ENCODE results near the gene ZSCAN5B.
A peak's percentile ranks its signal among the peaks of the same experiment; 100 is the strongest.
"Not testable (repeated sequence)": the region's sequence is repeated elsewhere in the genome, so short reads cannot be mapped to it uniquely, and the experiment has no call there.

The ZSCAN5B gene, protein sequence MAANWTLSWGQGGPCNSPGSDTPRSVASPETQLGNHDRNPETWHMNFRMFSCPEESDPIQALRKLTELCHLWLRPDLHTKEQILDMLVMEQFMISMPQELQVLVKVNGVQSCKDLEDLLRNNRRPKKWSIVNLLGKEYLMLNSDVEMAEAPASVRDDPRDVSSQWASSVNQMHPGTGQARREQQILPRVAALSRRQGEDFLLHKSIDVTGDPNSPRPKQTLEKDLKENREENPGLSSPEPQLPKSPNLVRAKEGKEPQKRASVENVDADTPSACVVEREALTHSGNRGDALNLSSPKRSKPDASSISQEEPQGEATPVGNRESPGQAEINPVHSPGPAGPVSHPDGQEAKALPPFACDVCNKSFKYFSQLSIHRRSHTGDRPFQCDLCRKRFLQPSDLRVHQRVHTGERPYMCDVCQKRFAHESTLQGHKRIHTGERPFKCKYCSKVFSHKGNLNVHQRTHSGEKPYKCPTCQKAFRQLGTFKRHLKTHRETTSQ

GRCh38 chr19:56197646-56198045 lies at the start of gene ZSCAN5B:
Gene ZSCAN5B (minus strand): TSS chr19:56197783. CDS start chr19:56193052, 4,731 bp downstream.
- H3K27ac Mint-ChIP-seq; H3K36me3 Mint-ChIP-seq (ENCODE audit: low read depth); DNase-seq; H3K27me3 Mint-ChIP-seq; H3K4me3 Mint-ChIP-seq; H3K9me3 Mint-ChIP-seq; H3K4me1 Mint-ChIP-seq (ENCODE audit: low read depth): not testable (repeated sequence)

- not testable (repeated sequence) for H3K4me1 Mint-ChIP-seq (ENCODE audit: low read depth); H3K27me3 Mint-ChIP-seq; DNase-seq; H3K36me3 Mint-ChIP-seq (ENCODE audit: low read depth); H3K9me3 Mint-ChIP-seq; H3K27ac Mint-ChIP-seq; H3K4me3 Mint-ChIP-seq
Measured at GRCh38 chr19:56245764-56246163, 48.2 kb upstream of the ZSCAN5B start.

DNA sequence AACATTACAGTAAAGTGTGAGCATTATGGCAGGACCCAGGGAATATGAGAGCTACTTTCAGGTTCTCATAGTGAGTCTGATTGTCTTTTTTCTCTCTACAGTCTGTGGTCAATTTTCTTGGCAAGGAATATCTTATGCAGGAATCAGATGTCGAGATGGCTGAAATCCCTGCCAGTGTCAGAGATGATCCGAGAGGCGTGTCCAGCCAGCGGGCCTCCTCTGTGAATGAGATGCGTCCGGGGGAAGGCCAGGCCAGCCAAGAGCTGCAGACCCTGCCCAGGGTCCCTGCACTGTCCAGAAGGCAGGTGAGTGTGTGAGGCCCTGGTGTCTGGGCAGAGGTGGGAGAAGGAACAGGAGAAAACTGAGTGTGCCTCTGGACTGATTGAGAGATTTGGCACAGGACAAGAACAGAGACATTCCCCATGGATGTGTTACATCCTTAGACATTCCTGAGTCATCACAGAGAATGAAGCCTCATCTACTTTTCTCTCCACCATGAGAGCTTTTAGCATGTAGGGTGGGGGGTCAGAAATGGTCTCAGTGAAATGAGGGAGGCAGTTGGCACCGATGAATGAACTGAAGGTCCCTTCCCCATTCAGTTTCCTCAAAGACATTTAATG lies 47.6 kb upstream of the ZSCAN5B start:
- H3K9me3 Mint-ChIP-seq: no peaks in the 10 kb centered on the region
- H3K27me3 Mint-ChIP-seq: no peaks in the 10 kb centered on the region
- H3K36me3 Mint-ChIP-seq (ENCODE audit: low read depth): no peaks in the 10 kb centered on the region
- no peaks in the 10 kb centered on the region for H3K4me1 Mint-ChIP-seq (ENCODE audit: low read depth)
- H3K27ac Mint-ChIP-seq: no peak overlapping the region
- H3K4me3 Mint-ChIP-seq: no peak overlapping the region
- no peak for DNase-seq

DNA sequence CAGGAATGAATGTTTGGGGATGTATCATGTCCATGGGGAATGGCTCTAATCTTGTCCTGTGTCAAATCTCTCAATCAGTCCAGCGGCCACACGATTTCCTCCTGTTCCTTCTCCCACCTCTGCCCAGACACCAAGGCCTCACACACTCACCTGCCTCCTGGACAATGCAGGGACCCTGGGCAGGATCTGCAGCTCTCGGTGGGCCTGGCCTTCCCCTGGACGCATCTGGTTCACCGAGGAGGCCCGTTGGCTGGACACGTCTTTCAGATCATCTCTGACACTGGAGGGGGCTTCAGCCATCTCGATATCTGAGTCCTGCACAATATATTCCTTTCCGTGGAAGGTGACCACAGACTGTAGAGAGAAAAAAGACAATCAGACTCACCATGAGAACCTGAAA lies 25.9 kb upstream of the ZSCAN5B start:
- peaks cover 29% of the 10 kb centered on the region for H3K36me3 Mint-ChIP-seq (ENCODE audit: low read depth)
- no peak overlapping the region for H3K4me3 Mint-ChIP-seq
- H3K27me3 Mint-ChIP-seq: peaks cover 6% of the 10 kb centered on the region
- H3K27ac Mint-ChIP-seq: no peak overlapping the region
- DNase-seq: no peak
- no peaks in the 10 kb centered on the region for H3K9me3 Mint-ChIP-seq
- no peaks in the 10 kb centered on the region for H3K4me1 Mint-ChIP-seq (ENCODE audit: low read depth)

- H3K36me3 Mint-ChIP-seq (ENCODE audit: low read depth): peaks cover 29% of the 10 kb centered on the region
- H3K9me3 Mint-ChIP-seq: no peaks in the 10 kb centered on the region
- no peak overlapping the region for H3K4me3 Mint-ChIP-seq
- peaks cover 9% of the 10 kb centered on the region for H3K27me3 Mint-ChIP-seq
- H3K27ac Mint-ChIP-seq: no peak overlapping the region
- H3K4me1 Mint-ChIP-seq (ENCODE audit: low read depth): peaks cover 2% of the 10 kb centered on the region
- DNase-seq: no peak
Measured at GRCh38 chr19:56222901-56223300, 25.3 kb upstream of the ZSCAN5B start.

GRCh38 chr19:56221851-56222250 lies 24.3 kb upstream of the ZSCAN5B start:
- no peak for DNase-seq
- Mint-ChIP-seq H3K4me1 (ENCODE audit: low read depth) (peaks cover 6% of the 10 kb centered on the region), H3K9me3 (no peaks in the 10 kb centered on the region), H3K27me3 (peaks cover 16% of the 10 kb centered on the region), H3K4me3 (no peak overlapping the region), H3K27ac (no peak overlapping the region), H3K36me3 (ENCODE audit: low read depth) (peaks cover 29% of the 10 kb centered on the region)

- peaks cover 29% of the 10 kb centered on the region for H3K36me3 Mint-ChIP-seq (ENCODE audit: low read depth)
- not testable (repeated sequence) for H3K9me3 Mint-ChIP-seq, DNase-seq
Measured at GRCh38 chr19:56221442-56221841, 23.9 kb upstream of the ZSCAN5B start.

DNA sequence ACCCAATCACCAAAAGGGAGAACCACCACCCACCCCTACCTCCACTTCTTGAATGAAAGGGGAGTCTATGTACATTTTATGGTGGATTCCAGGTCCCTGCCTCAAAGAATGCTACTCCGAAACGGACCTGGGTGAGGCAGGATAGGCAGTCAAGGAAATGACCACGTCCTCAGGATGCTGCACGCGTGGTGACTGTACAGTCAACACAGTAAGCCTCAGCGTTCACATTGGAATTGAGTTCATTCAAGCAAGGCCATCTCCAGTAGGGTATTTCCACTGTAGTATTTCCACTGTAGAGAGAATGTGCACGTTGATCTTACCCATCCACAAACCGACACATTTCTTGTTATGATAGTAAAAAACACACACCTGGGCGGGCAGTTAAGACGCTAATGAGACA lies 21.4 kb upstream of the ZSCAN5B start:
- Mint-ChIP-seq H3K4me3 (no peak overlapping the region), H3K27me3 (peaks cover 42% of the 10 kb centered on the region), H3K27ac (no peak overlapping the region), H3K9me3 (no peaks in the 10 kb centered on the region), H3K4me1 (ENCODE audit: low read depth) (peaks cover 8% of the 10 kb centered on the region), H3K36me3 (ENCODE audit: low read depth) (peaks cover 29% of the 10 kb centered on the region)
- DNase-seq: no peak

More at GRCh38 chr19:56221442-56221841, 23.9 kb upstream of the ZSCAN5B start:
- H3K27me3 Mint-ChIP-seq: peaks cover 19% of the 10 kb centered on the region
- not testable (repeated sequence) for H3K27ac Mint-ChIP-seq; H3K4me1 Mint-ChIP-seq (ENCODE audit: low read depth); H3K4me3 Mint-ChIP-seq

- peak; percentile 28 for DNase-seq
- peaks cover 8% of the 10 kb centered on the region for H3K4me1 Mint-ChIP-seq (ENCODE audit: low read depth)
- peak overlapping the region; percentile 45 for H3K4me3 Mint-ChIP-seq
- H3K27ac Mint-ChIP-seq: no peak overlapping the region
- peaks cover 15% of the 10 kb centered on the region for H3K36me3 Mint-ChIP-seq (ENCODE audit: low read depth)
- no peaks in the 10 kb centered on the region for H3K9me3 Mint-ChIP-seq
- peaks cover 51% of the 10 kb centered on the region for H3K27me3 Mint-ChIP-seq
Measured at GRCh38 chr19:56217039-56217949, 19.7 kb upstream of the ZSCAN5B start.

DNA sequence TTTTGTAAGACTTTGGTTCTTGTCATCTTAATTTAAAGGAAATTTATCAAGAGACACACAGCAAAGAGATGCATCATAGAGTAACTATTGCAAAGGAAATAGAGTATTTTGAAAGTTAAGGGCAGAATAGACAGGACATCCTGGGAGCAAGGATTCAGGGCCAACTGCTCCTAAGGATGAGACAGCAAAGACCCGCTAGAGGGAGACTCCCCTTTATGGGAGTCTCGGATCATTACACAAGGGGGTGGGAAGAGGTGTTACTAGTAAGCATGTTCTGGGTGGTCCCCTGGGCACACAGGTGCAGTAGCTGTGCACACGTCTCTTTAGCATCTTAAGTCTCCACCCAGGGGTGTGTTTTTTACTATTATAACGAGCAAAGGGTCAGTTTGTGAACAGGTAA lies 14.1 kb upstream of the ZSCAN5B start:
- no peaks in the 10 kb centered on the region for H3K36me3 Mint-ChIP-seq (ENCODE audit: low read depth)
- H3K27ac Mint-ChIP-seq: no peak overlapping the region
- no peaks in the 10 kb centered on the region for H3K4me1 Mint-ChIP-seq (ENCODE audit: low read depth)
- no peak for DNase-seq
- H3K9me3 Mint-ChIP-seq: no peaks in the 10 kb centered on the region
- no peak overlapping the region for H3K4me3 Mint-ChIP-seq
- peaks cover 38% of the 10 kb centered on the region for H3K27me3 Mint-ChIP-seq

GRCh38 chr19:56210036-56210435 lies 12.5 kb upstream of the ZSCAN5B start:
- not testable (repeated sequence) for H3K36me3 Mint-ChIP-seq (ENCODE audit: low read depth); H3K4me1 Mint-ChIP-seq (ENCODE audit: low read depth); H3K9me3 Mint-ChIP-seq; H3K27ac Mint-ChIP-seq; H3K4me3 Mint-ChIP-seq; DNase-seq
- peaks cover 32% of the 10 kb centered on the region for H3K27me3 Mint-ChIP-seq

DNA sequence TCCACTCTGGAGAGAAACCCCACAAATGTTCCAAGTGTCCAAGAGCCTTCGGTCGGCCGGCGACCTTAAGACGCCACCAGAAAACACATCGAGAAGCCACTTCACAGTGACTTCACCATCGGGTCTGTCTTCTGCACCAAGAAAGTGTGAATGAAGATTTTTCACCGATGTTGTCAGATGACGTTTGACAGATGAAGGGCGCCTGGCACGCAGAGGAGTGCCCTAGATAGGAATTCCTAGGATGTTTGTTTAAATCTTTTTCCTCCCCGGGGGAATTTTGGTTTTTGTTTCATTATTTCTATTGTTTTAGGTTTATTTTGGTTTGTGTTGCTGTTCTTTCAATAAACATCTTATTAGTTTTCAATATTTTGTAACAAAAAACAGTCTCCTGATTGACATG lies 11.5 kb upstream of the ZSCAN5B start:
- Mint-ChIP-seq H3K9me3 (no peaks in the 10 kb centered on the region), H3K36me3 (ENCODE audit: low read depth) (no peaks in the 10 kb centered on the region), H3K27ac (no peak overlapping the region), H3K27me3 (peaks cover 22% of the 10 kb centered on the region), H3K4me1 (ENCODE audit: low read depth) (no peaks in the 10 kb centered on the region), H3K4me3 (no peak overlapping the region)
- DNase-seq: no peak

GRCh38 chr19:56207581-56207980 lies 10.0 kb upstream of the ZSCAN5B start:
- H3K27me3 Mint-ChIP-seq: peaks cover 15% of the 10 kb centered on the region
- not testable (repeated sequence) for DNase-seq; H3K9me3 Mint-ChIP-seq; H3K4me3 Mint-ChIP-seq; H3K36me3 Mint-ChIP-seq (ENCODE audit: low read depth); H3K27ac Mint-ChIP-seq; H3K4me1 Mint-ChIP-seq (ENCODE audit: low read depth)

GRCh38 chr19:56201973-56202372 lies 4.4 kb upstream of the ZSCAN5B start, which contains the start of gene ZSCAN5C:
Gene ZSCAN5C (plus strand): TSS chr19:56202273. CDS start chr19:56205914, 3,641 bp downstream.
- Mint-ChIP-seq H3K4me1 (ENCODE audit: low read depth) (no peaks in the 10 kb centered on the region), H3K27ac (no peak within 1 kb of the TSS), H3K36me3 (ENCODE audit: low read depth) (no peaks in the 10 kb centered on the region), H3K4me3 (no peak within 1 kb of the TSS), H3K27me3 (peaks cover 10% of the 10 kb centered on the region), H3K9me3 (no peaks in the 10 kb centered on the region)
- no peak for DNase-seq

Measured in activated T-cell treated with anti-CD3 and anti-CD28 coated beads, Interleukin-2, amount 50 U/mL, for 24 hours (primary cell).